ENCODE measurements around the gene NKRF. TPM values are rescaled to one million over a fixed set of nuclear protein-coding genes. Genes with fewer than 3 reads are reported as not detected.
"Not testable (repeated sequence)": the region's sequence is repeated elsewhere in the genome, so short reads cannot be mapped to it uniquely, and the experiment has no call there.

Gene NKRF
- 10 to 100 TPM; 19.5 to 20.2 TPM for total RNA-seq

- H3K9me3 Mint-ChIP-seq = no peaks in the 10 kb centered on the region
- H3K4me3 Mint-ChIP-seq = peak within 1 kb of the TSS; percentile 92
- CTCF ChIA-PET = interaction anchor here (0.7 to 1.1 kb wide), 2 partner anchors 40 to 122 kb away, joined by 3 to 4 read pairs; no protein-coding TSS in a partner anchor
- peaks cover 6% of the 10 kb centered on the region for H3K36me3 Mint-ChIP-seq
- H3K27ac Mint-ChIP-seq = peak within 1 kb of the TSS; percentile 93
- H3K4me1 Mint-ChIP-seq (ENCODE audit: low read depth) = peaks cover 35% of the 10 kb centered on the region
- DNase-seq = peak; percentile 94
- H3K27me3 Mint-ChIP-seq = no peaks in the 10 kb centered on the region
- POLR2A ChIA-PET = interaction anchor here (1.0 to 2.2 kb wide), 9 partner anchors 23 to 186 kb away, joined by 3 to 8 read pairs (median 5); partner anchors contain the start of genes RPL39 and SEPTIN6
- intact Hi-C loops (cut with micrococcal nuclease) = loop anchor here (1.0 to 5.0 kb wide), 6 partner anchors 32 to 266 kb away; partner anchors contain the start of genes NDUFA1, RNF113A, STEEP1 and UBE2A
These were observed at the start of gene NKRF for GRCh38 chrX:119606280-119607017. Gene NKRF (minus strand): TSS chrX:119606424.

DNA sequence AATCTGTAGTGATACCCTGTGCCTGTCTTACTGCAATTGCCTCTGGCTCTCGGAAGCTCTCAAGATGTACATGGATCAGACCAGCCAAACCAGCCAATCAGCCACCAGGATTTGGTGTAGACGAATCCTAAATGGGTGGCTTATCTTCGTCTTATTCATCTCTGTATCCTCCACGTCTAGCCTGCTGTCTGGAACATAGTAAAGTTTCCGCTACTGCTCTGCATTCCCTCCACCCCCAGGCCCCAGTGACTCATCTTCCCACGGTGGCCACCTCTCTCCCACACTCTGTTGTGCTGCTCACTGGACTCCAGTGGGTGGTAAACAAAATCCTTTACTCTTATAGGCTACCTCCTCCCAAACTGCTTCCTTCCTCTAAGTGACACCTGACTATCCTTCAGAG is 48.9 kb upstream of the NKRF start:
- ChIA-PET CTCF (interaction anchor here (1.1 kb wide), 1 partner anchor 45 kb away, joined by 3 read pairs; no protein-coding TSS in a partner anchor), POLR2A (interaction anchor here (0.6 to 1.9 kb wide), 4 partner anchors 16 to 38 kb away, joined by 3 to 7 read pairs (median 4); partner anchors contain the start of gene SEPTIN6)
- no peaks in the 10 kb centered on the region for H3K27me3 Mint-ChIP-seq
- H3K9me3 Mint-ChIP-seq = no peaks in the 10 kb centered on the region
- DNase-seq = peak; percentile 83
- H3K4me1 Mint-ChIP-seq (ENCODE audit: low read depth) = peaks cover 42% of the 10 kb centered on the region
- peaks cover 36% of the 10 kb centered on the region for H3K36me3 Mint-ChIP-seq
- intact Hi-C loops (cut with micrococcal nuclease) = no loop called here
- peak overlapping the region; percentile 85 for H3K27ac Mint-ChIP-seq
- H3K4me3 Mint-ChIP-seq = peak overlapping the region; percentile 34

DNA sequence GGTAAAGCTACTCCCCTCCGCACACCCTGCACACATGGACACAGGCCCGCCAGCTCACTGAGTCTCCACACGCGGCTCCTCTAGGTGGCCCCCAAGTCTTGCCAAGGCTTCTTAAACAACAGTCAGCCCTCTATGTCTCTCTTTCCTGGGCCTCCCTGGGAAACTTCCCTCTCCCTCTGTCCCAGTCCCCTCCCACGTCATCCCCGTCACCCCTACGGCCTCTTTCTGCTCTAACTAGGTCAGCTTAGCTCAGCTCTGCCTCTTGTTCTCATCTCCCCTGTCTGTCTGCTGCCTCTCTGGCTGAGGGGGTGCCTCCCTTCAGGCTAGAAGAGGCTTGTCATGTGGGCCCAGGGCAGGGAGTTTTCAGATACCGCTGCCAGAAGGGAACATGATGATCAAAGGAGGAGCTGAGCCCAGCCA is 47.9 kb upstream of the NKRF start:
- Mint-ChIP-seq H3K36me3 (peaks cover 36% of the 10 kb centered on the region), H3K4me3 (no peak overlapping the region), H3K4me1 (ENCODE audit: low read depth) (peaks cover 40% of the 10 kb centered on the region), H3K9me3 (no peaks in the 10 kb centered on the region), H3K27ac (peak overlapping the region; percentile 69), H3K27me3 (no peaks in the 10 kb centered on the region)
- CTCF ChIA-PET = interaction anchor here (1.0 to 1.8 kb wide), 2 partner anchors 75 to 137 kb away, joined by 3 to 8 read pairs; partner anchors contain the start of gene RPL39
- intact Hi-C loops (cut with micrococcal nuclease) = no loop called here
- POLR2A ChIA-PET = interaction anchor here (1.6 to 1.9 kb wide), 2 partner anchors 35 to 39 kb away, joined by 3 to 7 read pairs; partner anchors contain the start of gene SEPTIN6
- peak; percentile 23 for DNase-seq

- Mint-ChIP-seq H3K27me3 (no peaks in the 10 kb centered on the region), H3K4me3 (peak overlapping the region; percentile 51), H3K36me3 (peaks cover 29% of the 10 kb centered on the region), H3K4me1 (ENCODE audit: low read depth) (peaks cover 33% of the 10 kb centered on the region), H3K27ac (peak overlapping the region; percentile 97), H3K9me3 (no peaks in the 10 kb centered on the region)
- ChIA-PET CTCF (interaction anchor here (1.0 to 1.5 kb wide), 6 partner anchors 14 to 81 kb away, joined by 3 to 5 read pairs (median 3); no protein-coding TSS in a partner anchor), POLR2A (interaction anchor here (0.8 to 2.2 kb wide), 7 partner anchors 31 to 108 kb away, joined by 3 to 14 read pairs (median 8); partner anchors contain the start of genes NKRF and SEPTIN6)
- no peak for DNase-seq
- intact Hi-C loops (cut with micrococcal nuclease) = loop anchor here (1.0 kb wide), 5 partner anchors 33 to 143 kb away; partner anchors contain the start of genes NKRF and RPL39
These were observed 42.2 kb upstream of the NKRF start for GRCh38 chrX:119648421-119648775.

- H3K9me3 Mint-ChIP-seq = no peaks in the 10 kb centered on the region
- DNase-seq = peak; percentile 84
- peaks cover 33% of the 10 kb centered on the region for H3K4me1 Mint-ChIP-seq (ENCODE audit: low read depth)
- CTCF ChIA-PET = interaction anchor here (0.8 to 1.5 kb wide), 8 partner anchors 14 to 82 kb away, joined by 3 to 5 read pairs (median 3); no protein-coding TSS in a partner anchor
- no peaks in the 10 kb centered on the region for H3K27me3 Mint-ChIP-seq
- POLR2A ChIA-PET = interaction anchor here (0.5 to 2.2 kb wide), 11 partner anchors 30 to 205 kb away, joined by 3 to 14 read pairs (median 3); partner anchors contain the start of genes NKRF, SEPTIN6, SOWAHD and UPF3B
- peak overlapping the region; percentile 51 for H3K4me3 Mint-ChIP-seq
- intact Hi-C loops (cut with micrococcal nuclease) = loop anchor here (1.0 kb wide), 5 partner anchors 34 to 144 kb away; partner anchors contain the start of genes NKRF and RPL39
- peak overlapping the region; percentile 97 for H3K27ac Mint-ChIP-seq
- peaks cover 26% of the 10 kb centered on the region for H3K36me3 Mint-ChIP-seq
These were observed 41.6 kb upstream of the NKRF start for GRCh38 chrX:119647552-119648420.

GRCh38 chrX:119647089-119647488 is 40.9 kb upstream of the NKRF start:
- no peak for DNase-seq
- ChIA-PET POLR2A (interaction anchor here (1.7 kb wide), 1 partner anchor 41 kb away, joined by 6 read pairs; the partner anchor contains the start of gene NKRF), CTCF (interaction anchor here (0.8 to 1.2 kb wide), 2 partner anchors 41 to 52 kb away, joined by 3 read pairs; partner anchors contain the start of gene NKRF)
- Mint-ChIP-seq H3K9me3 (no peaks in the 10 kb centered on the region), H3K27me3 (no peaks in the 10 kb centered on the region), H3K4me1 (ENCODE audit: low read depth) (peaks cover 33% of the 10 kb centered on the region), H3K36me3 (peaks cover 26% of the 10 kb centered on the region), H3K27ac (peak overlapping the region; percentile 97), H3K4me3 (no peak overlapping the region)
- intact Hi-C loops (cut with micrococcal nuclease) = no loop called here

DNA sequence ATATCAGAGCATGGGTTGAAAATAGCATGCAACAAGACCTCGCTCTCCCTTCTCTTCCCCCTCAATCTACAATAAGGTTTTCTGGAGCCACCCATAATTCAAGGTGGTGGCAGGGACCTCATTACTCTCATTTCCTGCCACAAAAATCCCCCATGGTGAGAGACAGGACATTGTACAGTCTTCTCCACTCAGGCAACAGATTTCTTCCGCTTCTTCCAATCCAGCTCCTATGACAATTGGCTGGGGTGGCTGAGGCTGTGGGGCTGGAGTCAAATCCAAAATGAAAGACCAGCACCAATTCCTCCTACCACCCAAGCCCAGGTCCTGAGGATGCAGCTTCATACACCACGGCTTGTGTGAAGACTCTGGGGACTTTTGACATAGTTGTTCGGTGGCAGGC is 40.3 kb upstream of the NKRF start:
- peak overlapping the region; percentile 65 for H3K27ac Mint-ChIP-seq
- intact Hi-C loops (cut with micrococcal nuclease) = no loop called here
- ChIA-PET POLR2A (no interaction called here), CTCF (interaction anchor here (1.2 kb wide), 1 partner anchor 41 kb away, joined by 3 read pairs; the partner anchor contains the start of gene NKRF)
- no peaks in the 10 kb centered on the region for H3K9me3 Mint-ChIP-seq
- no peaks in the 10 kb centered on the region for H3K27me3 Mint-ChIP-seq
- H3K4me3 Mint-ChIP-seq = no peak overlapping the region
- H3K4me1 Mint-ChIP-seq (ENCODE audit: low read depth) = peaks cover 33% of the 10 kb centered on the region
- DNase-seq = peak; percentile 16
- H3K36me3 Mint-ChIP-seq = peaks cover 26% of the 10 kb centered on the region

GRCh38 chrX:119643696-119644095 is 37.5 kb upstream of the NKRF start:
- Mint-ChIP-seq H3K4me1 (ENCODE audit: low read depth) (peaks cover 17% of the 10 kb centered on the region), H3K27ac (no peak overlapping the region), H3K27me3 (no peaks in the 10 kb centered on the region), H3K4me3 (no peak overlapping the region), H3K9me3 (no peaks in the 10 kb centered on the region), H3K36me3 (peaks cover 21% of the 10 kb centered on the region)
- DNase-seq = no peak
- intact Hi-C loops (cut with micrococcal nuclease) = no loop called here
- ChIA-PET CTCF (no interaction called here), POLR2A (interaction anchor here (1.1 kb wide), 1 partner anchor 49 kb away, joined by 4 read pairs; the partner anchor contains the start of gene SEPTIN6)

- ChIA-PET POLR2A (no interaction called here), CTCF (no interaction called here)
- intact Hi-C loops (cut with micrococcal nuclease) = no loop called here
- DNase-seq = no peak
- H3K27me3 Mint-ChIP-seq = no peaks in the 10 kb centered on the region
- H3K9me3 Mint-ChIP-seq = no peaks in the 10 kb centered on the region
- no peak overlapping the region for H3K27ac Mint-ChIP-seq
- H3K4me1 Mint-ChIP-seq (ENCODE audit: low read depth) = peaks cover 5% of the 10 kb centered on the region
- peaks cover 16% of the 10 kb centered on the region for H3K36me3 Mint-ChIP-seq
- no peak overlapping the region for H3K4me3 Mint-ChIP-seq
These were observed 34.5 kb upstream of the NKRF start for GRCh38 chrX:119640731-119641170.

DNA sequence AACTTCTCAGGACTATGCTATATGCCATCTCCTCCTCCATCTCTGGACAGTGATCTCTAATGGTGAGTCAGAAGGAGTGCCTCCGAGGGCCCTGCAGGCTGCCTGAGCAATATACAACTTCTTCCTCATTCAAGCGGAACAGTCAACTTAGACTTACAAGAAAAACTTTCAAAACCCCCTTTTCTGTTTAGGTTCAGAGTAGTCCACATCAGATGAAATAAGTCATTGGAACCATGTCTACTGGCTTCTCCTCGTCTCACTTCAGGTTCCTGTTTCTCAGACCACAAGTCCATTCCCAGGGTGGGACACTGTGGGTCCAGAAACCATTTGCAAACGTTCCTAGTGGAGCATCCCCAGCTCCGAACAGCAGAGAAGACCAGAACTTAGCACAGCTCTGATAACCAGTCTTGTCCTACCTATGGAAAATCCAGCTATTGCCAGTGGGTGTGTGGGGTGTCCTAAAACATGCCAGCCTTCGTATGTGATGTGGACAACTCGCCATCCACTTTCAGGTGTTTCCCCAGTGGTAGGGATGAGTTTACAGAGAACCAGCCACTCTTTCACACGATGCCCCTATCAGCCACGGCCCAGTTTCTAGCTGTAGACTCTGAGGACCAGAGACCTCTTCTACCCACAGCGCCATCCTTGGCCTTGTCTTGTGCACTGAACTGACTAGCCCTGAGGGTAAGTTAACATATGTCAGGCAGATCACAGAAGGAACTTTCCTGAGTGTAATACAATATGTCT is 32.7 kb upstream of the NKRF start:
- DNase-seq = no peak
- peaks cover 27% of the 10 kb centered on the region for H3K36me3 Mint-ChIP-seq

GRCh38 chrX:119637421-119637820 is 31.2 kb upstream of the NKRF start:
- Mint-ChIP-seq H3K4me1 (ENCODE audit: low read depth) (peaks cover 11% of the 10 kb centered on the region), H3K36me3 (peaks cover 36% of the 10 kb centered on the region)
- H3K9me3 Mint-ChIP-seq; CTCF ChIA-PET; H3K4me3 Mint-ChIP-seq; H3K27me3 Mint-ChIP-seq; intact Hi-C loops (cut with micrococcal nuclease); H3K27ac Mint-ChIP-seq; POLR2A ChIA-PET; DNase-seq: not testable (repeated sequence)

More for the DNA sequence above, 32.7 kb upstream of the NKRF start:
- Mint-ChIP-seq H3K4me3 (no peak overlapping the region), H3K4me1 (ENCODE audit: low read depth) (peaks cover 11% of the 10 kb centered on the region), H3K9me3 (no peaks in the 10 kb centered on the region), H3K27ac (peak overlapping the region; percentile 28), H3K27me3 (no peaks in the 10 kb centered on the region)
- intact Hi-C loops (cut with micrococcal nuclease) = no loop called here
- ChIA-PET POLR2A (no interaction called here), CTCF (interaction anchor here (0.8 kb wide), 1 partner anchor 116 kb away, joined by 3 read pairs; no protein-coding TSS in a partner anchor)

Measured in activated CD4-positive, alpha-beta memory T cell treated with anti-CD3 and anti-CD28 coated beads for 36 hours (primary cell).